GM12878 (cell line): ENCODE results near the gene CCNT2. TPM values are rescaled to one million over a fixed set of nuclear protein-coding genes. Genes with fewer than 3 reads are reported as not detected.
A peak's percentile ranks its signal among the peaks of the same experiment; 100 is the strongest.

Experiments
- BACH1 ChIP-seq: fragments of 450-650 bp; IDR thresholded peaks from 2 replicates; pipeline ENCODE4 v1.6.1; 2017; ENCODE audit warnings: mild to moderate bottlenecking, borderline replicate concordance
- CBFB ChIP-seq: IDR thresholded peaks from 2 replicates; pipeline ENCODE4 v1.6.1; 2016; ENCODE audit warnings: antibody characterized with exemption, low read depth
- CHD1 ChIP-seq: IDR thresholded peaks from 2 replicates; pipeline ENCODE4 v1.6.1; 2012; ENCODE audit warnings: low read depth, low read length, improper control_type of control experiment
- HDAC6 ChIP-seq: fragments of 200-600 bp; sonication (generic); IDR thresholded peaks from one replicate; pipeline ENCODE4 v1.8.0; 2017; ENCODE audit warnings: antibody characterized with exemption; ENCODE audit not compliant: unreplicated experiment
- KAT2A ChIP-seq: conservative IDR thresholded peaks from 2 replicates; pipeline ENCODE4 v1.6.1; 2011; ENCODE audit warnings: low read depth, low read length; ENCODE audit not compliant: control insufficient read depth
- RCOR1 ChIP-seq: conservative IDR thresholded peaks from 2 replicates; pipeline ENCODE4 v1.6.1; 2012; ENCODE audit warnings: low read depth, low read length, improper control_type of control experiment
- RUNX3 ChIP-seq: IDR thresholded peaks from 2 replicates; pipeline ENCODE4 v1.6.1; 2012; ENCODE audit warnings: low read length, inconsistent platforms
- SIN3A ChIP-seq: IDR thresholded peaks from 2 replicates; pipeline ENCODE4 v1.6.1; 2012; ENCODE audit warnings: low read depth, low read length, improper control_type of control experiment
- SMC3 ChIP-seq: IDR thresholded peaks from 2 replicates; pipeline ENCODE4 v1.6.1; 2011; ENCODE audit warnings: low read length, improper control_type of control experiment, borderline replicate concordance
- polyA plus RNA-seq, 11 experiments: library from polyadenylated mRNA; depleted of rRNA in 4 of 11; unstranded in 6 of 11; stranded (reverse) in 5 of 11; fragments of >200 nt; fragmentation: Nextera tagmentation in 4 of 11; fragmentation: Illumina TruSeq in 1 of 11; extraction: Ambion mirVana in 4 of 11; extraction: Trizol in 1 of 11; gene quantifications; 1 replicate in 1 of 11; 2 replicates in 10 of 11; pipeline versions ENCODE4 v1.2.1 to v1.2.3, GENCODE V29; 2011 to 2016; ENCODE audit warnings: inconsistent platforms in 2 of 11, missing spikeins in 2 of 11, low read depth in 1 of 11
- total RNA-seq, 4 experiments: library from RNA; depleted of rRNA in 3 of 4; stranded (reverse); fragments of >200 nt in 3 of 4; fragmentation: Illumina TruSeq in 1 of 4; extraction: Trizol in 1 of 4; gene quantifications; 2 replicates each; pipeline versions ENCODE4 v1.2.1 to v1.2.3, GENCODE V29; 2013 to 2021
- TF ChIP-seq, protein P1 (sequence below): fragments of 450-650 bp; IDR thresholded peaks from 2 replicates; pipeline ENCODE4 v1.6.1; 2017; ENCODE audit warnings: mild to moderate bottlenecking, moderate library complexity
- TF ChIP-seq, protein P2 (sequence below): IDR thresholded peaks from 2 replicates; pipeline ENCODE4 v1.6.1; 2012; ENCODE audit warnings: improper control_type of control experiment, low read depth, low read length; ENCODE audit not compliant: insufficient replicate concordance
- TF ChIP-seq, protein P3 (sequence below): IDR thresholded peaks from 2 replicates; pipeline ENCODE4 v1.6.1; 2012; ENCODE audit warnings: mild to moderate bottlenecking, low read depth, low read length
- TF ChIP-seq, protein P4 (sequence below): IDR thresholded peaks from 2 replicates; pipeline ENCODE4 v1.6.1; 2011; ENCODE audit warnings: low read depth, mild to moderate bottlenecking, low read length, moderate library complexity, borderline replicate concordance; ENCODE audit errors: extremely low read depth

Gene CCNT2
- total and polyA plus RNA-seq, 10 of the 15 experiments (the other 5 are each of a cell fraction or from before 2014, with no cell fraction given): 6.0 to 25.6 (median 20.0) TPM

DNA sequence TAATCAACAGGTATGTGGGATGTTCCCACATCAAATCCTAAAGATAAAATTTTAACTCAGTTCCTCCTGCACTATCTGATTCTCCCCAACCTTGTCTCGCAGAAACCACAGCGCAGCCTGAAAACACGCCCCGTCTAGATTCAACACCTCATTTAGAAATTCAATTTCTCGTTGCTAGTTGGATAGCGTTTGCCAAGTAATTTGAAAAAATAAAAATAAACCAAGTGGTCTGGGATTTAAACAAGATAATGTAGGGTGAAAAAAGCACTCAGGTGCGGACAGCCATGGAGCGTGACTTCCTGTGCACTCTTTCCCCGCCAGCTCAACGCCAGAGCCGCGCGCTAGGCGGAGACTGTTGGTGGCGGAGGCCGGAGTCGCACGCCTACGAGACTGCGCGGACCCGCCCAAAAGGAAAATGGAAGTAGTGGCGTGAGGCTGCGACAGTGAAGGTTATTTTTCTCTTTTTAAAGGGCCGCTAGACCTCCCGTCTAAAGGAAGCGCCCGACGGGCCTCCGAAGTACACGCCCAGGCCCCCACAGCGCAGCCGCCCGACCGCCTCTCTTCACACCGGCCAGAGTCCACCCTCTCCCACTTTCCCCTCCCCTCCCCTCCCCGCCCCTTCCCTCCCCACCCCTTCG is 615 bp upstream of the CCNT2 start (continued):
- TF ChIP-seq, protein P1, sequence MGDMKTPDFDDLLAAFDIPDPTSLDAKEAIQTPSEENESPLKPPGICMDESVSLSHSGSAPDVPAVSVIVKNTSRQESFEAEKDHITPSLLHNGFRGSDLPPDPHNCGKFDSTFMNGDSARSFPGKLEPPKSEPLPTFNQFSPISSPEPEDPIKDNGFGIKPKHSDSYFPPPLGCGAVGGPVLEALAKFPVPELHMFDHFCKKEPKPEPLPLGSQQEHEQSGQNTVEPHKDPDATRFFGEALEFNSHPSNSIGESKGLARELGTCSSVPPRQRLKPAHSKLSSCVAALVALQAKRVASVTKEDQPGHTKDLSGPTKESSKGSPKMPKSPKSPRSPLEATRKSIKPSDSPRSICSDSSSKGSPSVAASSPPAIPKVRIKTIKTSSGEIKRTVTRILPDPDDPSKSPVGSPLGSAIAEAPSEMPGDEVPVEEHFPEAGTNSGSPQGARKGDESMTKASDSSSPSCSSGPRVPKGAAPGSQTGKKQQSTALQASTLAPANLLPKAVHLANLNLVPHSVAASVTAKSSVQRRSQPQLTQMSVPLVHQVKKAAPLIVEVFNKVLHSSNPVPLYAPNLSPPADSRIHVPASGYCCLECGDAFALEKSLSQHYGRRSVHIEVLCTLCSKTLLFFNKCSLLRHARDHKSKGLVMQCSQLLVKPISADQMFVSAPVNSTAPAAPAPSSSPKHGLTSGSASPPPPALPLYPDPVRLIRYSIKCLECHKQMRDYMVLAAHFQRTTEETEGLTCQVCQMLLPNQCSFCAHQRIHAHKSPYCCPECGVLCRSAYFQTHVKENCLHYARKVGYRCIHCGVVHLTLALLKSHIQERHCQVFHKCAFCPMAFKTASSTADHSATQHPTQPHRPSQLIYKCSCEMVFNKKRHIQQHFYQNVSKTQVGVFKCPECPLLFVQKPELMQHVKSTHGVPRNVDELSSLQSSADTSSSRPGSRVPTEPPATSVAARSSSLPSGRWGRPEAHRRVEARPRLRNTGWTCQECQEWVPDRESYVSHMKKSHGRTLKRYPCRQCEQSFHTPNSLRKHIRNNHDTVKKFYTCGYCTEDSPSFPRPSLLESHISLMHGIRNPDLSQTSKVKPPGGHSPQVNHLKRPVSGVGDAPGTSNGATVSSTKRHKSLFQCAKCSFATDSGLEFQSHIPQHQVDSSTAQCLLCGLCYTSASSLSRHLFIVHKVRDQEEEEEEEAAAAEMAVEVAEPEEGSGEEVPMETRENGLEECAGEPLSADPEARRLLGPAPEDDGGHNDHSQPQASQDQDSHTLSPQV: no peak
- TF ChIP-seq CHD1 (0 out of 2 replicates have a peak, but pooled peaks have one; percentile 73), SMC3 (peak; percentile 7; the same call in 1 of the 2 replicates), KAT2A (no peak), RCOR1 (no peak), CBFB (0 out of 2 replicates have a peak, but pooled peaks have one; percentile 21), BACH1 (peak; percentile 28; the same call in 1 of the 2 replicates), HDAC6 (no peak), RUNX3 (peak; percentile 71), SIN3A (peak; percentile 32; the same call in 1 of the 2 replicates)
- TF ChIP-seq, protein P2, sequence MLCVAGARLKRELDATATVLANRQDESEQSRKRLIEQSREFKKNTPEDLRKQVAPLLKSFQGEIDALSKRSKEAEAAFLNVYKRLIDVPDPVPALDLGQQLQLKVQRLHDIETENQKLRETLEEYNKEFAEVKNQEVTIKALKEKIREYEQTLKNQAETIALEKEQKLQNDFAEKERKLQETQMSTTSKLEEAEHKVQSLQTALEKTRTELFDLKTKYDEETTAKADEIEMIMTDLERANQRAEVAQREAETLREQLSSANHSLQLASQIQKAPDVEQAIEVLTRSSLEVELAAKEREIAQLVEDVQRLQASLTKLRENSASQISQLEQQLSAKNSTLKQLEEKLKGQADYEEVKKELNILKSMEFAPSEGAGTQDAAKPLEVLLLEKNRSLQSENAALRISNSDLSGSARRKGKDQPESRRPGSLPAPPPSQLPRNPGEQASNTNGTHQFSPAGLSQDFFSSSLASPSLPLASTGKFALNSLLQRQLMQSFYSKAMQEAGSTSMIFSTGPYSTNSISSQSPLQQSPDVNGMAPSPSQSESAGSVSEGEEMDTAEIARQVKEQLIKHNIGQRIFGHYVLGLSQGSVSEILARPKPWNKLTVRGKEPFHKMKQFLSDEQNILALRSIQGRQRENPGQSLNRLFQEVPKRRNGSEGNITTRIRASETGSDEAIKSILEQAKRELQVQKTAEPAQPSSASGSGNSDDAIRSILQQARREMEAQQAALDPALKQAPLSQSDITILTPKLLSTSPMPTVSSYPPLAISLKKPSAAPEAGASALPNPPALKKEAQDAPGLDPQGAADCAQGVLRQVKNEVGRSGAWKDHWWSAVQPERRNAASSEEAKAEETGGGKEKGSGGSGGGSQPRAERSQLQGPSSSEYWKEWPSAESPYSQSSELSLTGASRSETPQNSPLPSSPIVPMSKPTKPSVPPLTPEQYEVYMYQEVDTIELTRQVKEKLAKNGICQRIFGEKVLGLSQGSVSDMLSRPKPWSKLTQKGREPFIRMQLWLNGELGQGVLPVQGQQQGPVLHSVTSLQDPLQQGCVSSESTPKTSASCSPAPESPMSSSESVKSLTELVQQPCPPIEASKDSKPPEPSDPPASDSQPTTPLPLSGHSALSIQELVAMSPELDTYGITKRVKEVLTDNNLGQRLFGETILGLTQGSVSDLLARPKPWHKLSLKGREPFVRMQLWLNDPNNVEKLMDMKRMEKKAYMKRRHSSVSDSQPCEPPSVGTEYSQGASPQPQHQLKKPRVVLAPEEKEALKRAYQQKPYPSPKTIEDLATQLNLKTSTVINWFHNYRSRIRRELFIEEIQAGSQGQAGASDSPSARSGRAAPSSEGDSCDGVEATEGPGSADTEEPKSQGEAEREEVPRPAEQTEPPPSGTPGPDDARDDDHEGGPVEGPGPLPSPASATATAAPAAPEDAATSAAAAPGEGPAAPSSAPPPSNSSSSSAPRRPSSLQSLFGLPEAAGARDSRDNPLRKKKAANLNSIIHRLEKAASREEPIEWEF: no peak
- TF ChIP-seq, protein P3, sequence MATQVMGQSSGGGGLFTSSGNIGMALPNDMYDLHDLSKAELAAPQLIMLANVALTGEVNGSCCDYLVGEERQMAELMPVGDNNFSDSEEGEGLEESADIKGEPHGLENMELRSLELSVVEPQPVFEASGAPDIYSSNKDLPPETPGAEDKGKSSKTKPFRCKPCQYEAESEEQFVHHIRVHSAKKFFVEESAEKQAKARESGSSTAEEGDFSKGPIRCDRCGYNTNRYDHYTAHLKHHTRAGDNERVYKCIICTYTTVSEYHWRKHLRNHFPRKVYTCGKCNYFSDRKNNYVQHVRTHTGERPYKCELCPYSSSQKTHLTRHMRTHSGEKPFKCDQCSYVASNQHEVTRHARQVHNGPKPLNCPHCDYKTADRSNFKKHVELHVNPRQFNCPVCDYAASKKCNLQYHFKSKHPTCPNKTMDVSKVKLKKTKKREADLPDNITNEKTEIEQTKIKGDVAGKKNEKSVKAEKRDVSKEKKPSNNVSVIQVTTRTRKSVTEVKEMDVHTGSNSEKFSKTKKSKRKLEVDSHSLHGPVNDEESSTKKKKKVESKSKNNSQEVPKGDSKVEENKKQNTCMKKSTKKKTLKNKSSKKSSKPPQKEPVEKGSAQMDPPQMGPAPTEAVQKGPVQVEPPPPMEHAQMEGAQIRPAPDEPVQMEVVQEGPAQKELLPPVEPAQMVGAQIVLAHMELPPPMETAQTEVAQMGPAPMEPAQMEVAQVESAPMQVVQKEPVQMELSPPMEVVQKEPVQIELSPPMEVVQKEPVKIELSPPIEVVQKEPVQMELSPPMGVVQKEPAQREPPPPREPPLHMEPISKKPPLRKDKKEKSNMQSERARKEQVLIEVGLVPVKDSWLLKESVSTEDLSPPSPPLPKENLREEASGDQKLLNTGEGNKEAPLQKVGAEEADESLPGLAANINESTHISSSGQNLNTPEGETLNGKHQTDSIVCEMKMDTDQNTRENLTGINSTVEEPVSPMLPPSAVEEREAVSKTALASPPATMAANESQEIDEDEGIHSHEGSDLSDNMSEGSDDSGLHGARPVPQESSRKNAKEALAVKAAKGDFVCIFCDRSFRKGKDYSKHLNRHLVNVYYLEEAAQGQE: 0 out of 2 replicates have a peak, but pooled peaks have one; percentile 29
- TF ChIP-seq, protein P4, sequence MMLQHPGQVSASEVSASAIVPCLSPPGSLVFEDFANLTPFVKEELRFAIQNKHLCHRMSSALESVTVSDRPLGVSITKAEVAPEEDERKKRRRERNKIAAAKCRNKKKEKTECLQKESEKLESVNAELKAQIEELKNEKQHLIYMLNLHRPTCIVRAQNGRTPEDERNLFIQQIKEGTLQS: no peak
